Rectal smooth muscle tissue (tissue), 1 donor: ENCODE measurements around the gene ELP4.
"Not testable (repeated sequence)": the region's sequence is repeated elsewhere in the genome, so short reads cannot be mapped to it uniquely, and the experiment has no call there.

Source experiments
- H3K27ac ChIP-seq: one replicate; pipeline ENCODE4 v1.7.0; 2013; ENCODE audit warnings: low read depth, low read length, inconsistent platforms
- H3K27me3 ChIP-seq: one replicate; pipeline ENCODE4 v1.7.0; 2013; ENCODE audit warnings: low read length; ENCODE audit not compliant: control insufficient read depth, insufficient read depth
- H3K36me3 ChIP-seq: one replicate; pipeline ENCODE4 v1.7.0; 2013; ENCODE audit warnings: low read length; ENCODE audit not compliant: control insufficient read depth, insufficient read depth
- H3K4me1 ChIP-seq: one replicate; pipeline ENCODE4 v1.7.0; 2013; ENCODE audit warnings: low read length; ENCODE audit not compliant: control insufficient read depth, insufficient read depth
- H3K4me3 ChIP-seq: one replicate; pipeline ENCODE4 v1.7.0; 2013; ENCODE audit warnings: low read length
- H3K9ac ChIP-seq: one replicate; pipeline ENCODE4 v1.7.0; 2013; ENCODE audit warnings: low read length

Gene ELP4

GRCh38 chr11:31509429-31510345 lies at the start of gene ELP4, which contains the start of gene IMMP1L:
TSS of gene ELP4 (plus strand) at chr11:31509767. CDS start at chr11:31509785, 18 bp downstream.
TSS of gene IMMP1L (minus strand) at chr11:31509622. CDS start at chr11:31463276, 46,346 bp downstream.
- H3K4me3 ChIP-seq = peak within 1 kb of the TSS; percentile 76
- H3K27me3 ChIP-seq = no peaks in the 10 kb centered on the region
- H3K9ac ChIP-seq = peak within 1 kb of the TSS; percentile 59
- H3K4me1 ChIP-seq = peaks cover 2% of the 10 kb centered on the region
- peak within 1 kb of the TSS; percentile 75 for H3K27ac ChIP-seq
- H3K36me3 ChIP-seq = no peaks in the 10 kb centered on the region

DNA sequence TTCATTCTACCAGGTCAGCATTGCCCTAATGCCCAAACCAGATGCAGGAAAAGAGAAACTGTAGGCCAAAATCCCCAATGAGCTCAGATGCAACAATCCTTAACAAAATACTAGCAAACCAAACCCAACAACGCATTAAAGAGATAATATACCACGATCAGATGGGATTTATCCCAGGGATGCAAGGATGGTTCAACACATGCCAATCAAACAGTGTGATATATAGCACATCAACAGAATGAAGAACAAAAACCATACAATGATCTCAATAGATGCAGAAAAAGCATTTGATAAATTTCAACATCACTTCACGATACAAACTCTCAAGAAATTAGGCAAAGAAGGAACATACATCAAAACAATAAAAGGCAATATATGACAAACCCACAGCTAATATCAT lies 45.1 kb upstream of the ELP4 start:
- no peaks in the 10 kb centered on the region for H3K4me1 ChIP-seq
- no peaks in the 10 kb centered on the region for H3K36me3 ChIP-seq
- no peak overlapping the region for H3K4me3 ChIP-seq
- no peaks in the 10 kb centered on the region for H3K27me3 ChIP-seq
- no peak overlapping the region for H3K9ac ChIP-seq
- H3K27ac ChIP-seq = no peak overlapping the region

DNA sequence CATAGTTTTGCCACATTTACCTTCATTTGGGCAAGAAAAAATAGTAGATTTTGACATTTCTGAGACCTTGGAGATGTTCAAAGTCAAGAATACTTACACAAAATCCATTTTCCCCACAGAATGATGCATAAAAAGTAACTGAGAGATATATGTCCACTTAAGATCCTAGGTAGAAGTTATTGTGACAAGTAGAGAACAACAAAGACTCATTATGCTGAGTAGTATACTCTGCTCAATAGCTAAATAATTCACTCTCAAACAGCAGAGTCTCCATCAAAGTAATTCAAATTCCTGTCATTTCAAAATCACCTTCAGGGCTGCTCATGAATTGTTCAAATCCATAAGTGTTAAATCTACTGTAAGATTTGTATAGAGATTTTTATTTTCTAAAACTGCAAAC lies 35.5 kb upstream of the ELP4 start:
- Histone ChIP-seq H3K27ac (no peak overlapping the region), H3K4me1 (no peaks in the 10 kb centered on the region), H3K9ac (no peak overlapping the region)

DNA sequence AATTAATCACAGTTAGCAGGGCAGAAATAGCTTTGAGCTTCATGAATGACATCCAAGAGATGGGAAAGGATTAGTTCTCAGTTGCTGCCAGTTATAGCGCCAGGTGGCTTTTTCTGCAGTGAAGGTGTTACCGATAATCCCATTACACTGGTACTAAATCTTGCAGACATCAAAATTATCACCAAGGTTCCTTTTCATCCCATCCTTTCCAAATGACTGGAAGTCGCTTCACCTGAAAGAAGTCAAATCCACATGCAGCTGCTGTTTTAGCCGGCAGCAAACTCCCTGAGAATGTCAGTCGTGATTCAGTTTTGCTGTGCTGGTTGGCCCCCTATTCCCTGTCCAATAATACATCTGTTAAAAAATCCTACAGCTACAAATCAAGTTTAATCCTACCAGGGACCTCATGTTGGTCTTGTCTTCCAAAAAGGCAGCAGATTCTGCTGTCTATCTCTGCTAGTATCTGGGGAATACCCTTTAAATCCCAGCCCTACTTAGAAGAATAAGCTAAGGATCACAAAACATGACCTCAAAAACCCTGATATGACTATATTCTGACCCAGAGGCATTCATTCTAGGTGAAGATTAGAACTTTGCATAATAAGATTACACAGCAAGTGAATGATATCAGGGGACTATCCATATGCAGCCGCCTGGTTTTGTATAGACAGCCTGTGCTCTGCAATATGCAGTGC lies 31.9 kb upstream of the ELP4 start:
- no peaks in the 10 kb centered on the region for H3K4me1 ChIP-seq
- H3K27ac ChIP-seq = no peak overlapping the region
- no peaks in the 10 kb centered on the region for H3K36me3 ChIP-seq
- no peak overlapping the region for H3K9ac ChIP-seq
- no peaks in the 10 kb centered on the region for H3K27me3 ChIP-seq
- no peak overlapping the region for H3K4me3 ChIP-seq

More for the DNA sequence above, 35.5 kb upstream of the ELP4 start:
- Histone ChIP-seq H3K4me3 (no peak overlapping the region), H3K27me3 (no peaks in the 10 kb centered on the region), H3K36me3 (no peaks in the 10 kb centered on the region)

DNA sequence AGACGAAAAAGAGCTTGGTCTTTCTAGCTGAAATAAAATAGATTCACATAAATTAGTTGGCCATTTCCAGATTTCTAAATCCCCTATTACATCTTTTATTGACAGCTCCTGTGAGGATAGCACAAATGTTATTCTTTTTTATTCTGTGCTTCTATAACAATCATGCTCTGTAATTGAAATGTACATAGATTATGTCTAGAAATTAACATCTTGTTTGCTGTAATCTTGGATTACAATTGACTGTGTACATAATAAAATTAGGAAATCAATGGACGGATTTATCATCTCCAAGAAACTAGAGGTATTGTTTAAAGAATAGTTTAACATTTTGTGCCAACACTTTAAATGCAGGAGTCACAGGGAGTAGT lies 31.4 kb upstream of the ELP4 start:
- Histone ChIP-seq H3K4me1 (no peaks in the 10 kb centered on the region), H3K27ac (no peak overlapping the region), H3K4me3 (no peak overlapping the region), H3K27me3 (no peaks in the 10 kb centered on the region), H3K9ac (no peak overlapping the region), H3K36me3 (no peaks in the 10 kb centered on the region)

GRCh38 chr11:31479066-31479465 lies 30.5 kb upstream of the ELP4 start:
- no peak overlapping the region for H3K4me3 ChIP-seq
- H3K36me3 ChIP-seq = no peaks in the 10 kb centered on the region
- H3K27me3 ChIP-seq = no peaks in the 10 kb centered on the region
- H3K4me1 ChIP-seq = no peaks in the 10 kb centered on the region
- H3K9ac ChIP-seq = no peak overlapping the region
- no peak overlapping the region for H3K27ac ChIP-seq

DNA sequence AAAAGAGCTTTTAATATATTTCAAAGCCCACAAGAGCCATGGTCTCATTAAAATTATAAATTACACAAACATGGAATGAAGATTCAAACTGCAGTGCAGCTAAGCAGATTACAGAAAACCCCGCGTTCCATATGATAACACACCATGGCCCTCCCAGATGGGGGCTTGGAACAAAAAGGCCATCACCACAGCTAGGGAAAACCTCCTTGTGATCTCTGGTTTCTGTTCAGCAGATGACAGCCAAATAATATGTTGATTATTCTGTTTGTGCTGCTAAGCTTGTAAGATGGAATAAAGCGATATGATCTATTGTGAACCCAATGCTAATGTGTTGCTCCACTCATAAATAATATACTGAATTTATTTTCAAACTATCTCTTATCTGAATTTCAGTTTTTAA lies 28.6 kb upstream of the ELP4 start:
- no peaks in the 10 kb centered on the region for H3K27me3 ChIP-seq
- H3K36me3 ChIP-seq = no peaks in the 10 kb centered on the region
- H3K4me1 ChIP-seq = no peaks in the 10 kb centered on the region
- no peak overlapping the region for H3K9ac ChIP-seq
- no peak overlapping the region for H3K4me3 ChIP-seq
- H3K27ac ChIP-seq = no peak overlapping the region

DNA sequence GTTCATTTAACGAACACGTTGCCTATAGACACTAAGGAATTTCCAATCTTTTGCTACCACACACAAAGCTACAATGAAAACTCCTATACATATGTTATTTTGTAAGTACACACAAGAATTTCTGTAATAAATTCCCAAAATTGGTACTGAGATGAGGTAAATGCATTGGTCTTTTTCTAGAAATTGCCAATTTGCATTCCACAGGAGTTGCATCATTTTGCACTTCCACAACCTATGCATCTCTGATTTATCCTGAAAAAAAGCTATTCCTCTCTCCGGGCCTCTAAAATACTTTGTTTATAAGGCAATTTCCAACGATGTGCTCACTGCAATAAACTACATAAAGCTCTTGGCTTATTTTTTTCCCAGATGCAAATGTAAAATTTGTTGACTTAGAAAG lies 25.1 kb upstream of the ELP4 start:
- Histone ChIP-seq H3K9ac (no peak overlapping the region), H3K4me1 (no peaks in the 10 kb centered on the region), H3K27me3 (no peaks in the 10 kb centered on the region), H3K4me3 (no peak overlapping the region), H3K36me3 (no peaks in the 10 kb centered on the region), H3K27ac (no peak overlapping the region)

GRCh38 chr11:31487848-31488247 lies 21.7 kb upstream of the ELP4 start:
- no peak overlapping the region for H3K27ac ChIP-seq
- H3K4me3 ChIP-seq = no peak overlapping the region
- H3K27me3 ChIP-seq = no peaks in the 10 kb centered on the region
- H3K4me1 ChIP-seq = no peaks in the 10 kb centered on the region
- H3K9ac ChIP-seq = no peak overlapping the region
- no peaks in the 10 kb centered on the region for H3K36me3 ChIP-seq

DNA sequence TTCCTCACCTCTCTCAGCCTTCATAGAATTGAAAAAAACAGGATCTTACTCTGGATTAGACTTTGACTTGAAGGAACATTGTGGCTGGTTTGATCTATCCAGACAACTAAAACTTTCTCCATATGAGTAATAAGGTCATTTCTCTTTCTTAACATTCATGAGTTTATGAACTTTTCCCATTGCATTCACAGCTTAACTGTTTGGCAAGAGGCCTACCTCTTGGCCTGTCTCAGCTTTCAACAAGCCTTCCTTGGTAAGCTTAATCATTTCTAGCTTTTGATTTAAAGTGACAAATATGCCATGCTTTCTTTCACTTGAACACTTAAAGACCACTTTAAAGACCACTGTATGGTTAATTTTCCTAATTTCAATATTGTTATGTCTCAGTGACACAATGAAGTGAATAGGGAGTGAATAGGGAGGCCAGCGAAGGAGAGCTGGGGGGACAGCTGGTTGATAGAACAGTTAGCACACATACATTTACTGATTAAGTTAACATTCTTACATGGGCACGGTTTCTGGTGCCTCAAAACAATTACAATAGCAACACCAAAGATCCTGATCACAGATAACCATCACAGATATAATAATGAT lies 17.1 kb upstream of the ELP4 start:
- Histone ChIP-seq H3K27me3 (no peaks in the 10 kb centered on the region), H3K27ac (no peak overlapping the region), H3K4me3 (no peak overlapping the region), H3K36me3 (no peaks in the 10 kb centered on the region), H3K4me1 (no peaks in the 10 kb centered on the region), H3K9ac (no peak overlapping the region)

- Histone ChIP-seq H3K27ac (no peak overlapping the region), H3K4me1 (no peaks in the 10 kb centered on the region), H3K9ac (no peak overlapping the region), H3K4me3 (no peak overlapping the region), H3K27me3 (no peaks in the 10 kb centered on the region), H3K36me3 (no peaks in the 10 kb centered on the region)
These were observed 16.3 kb upstream of the ELP4 start for GRCh38 chr11:31493235-31493634.

GRCh38 chr11:31493762-31494161 lies 15.8 kb upstream of the ELP4 start:
- H3K27ac ChIP-seq, H3K9ac ChIP-seq, H3K27me3 ChIP-seq, H3K4me1 ChIP-seq, H3K36me3 ChIP-seq, H3K4me3 ChIP-seq: not testable (repeated sequence)
